ENCODE results near the gene DPYSL4. TPM values are rescaled to one million over a fixed set of nuclear protein-coding genes. Genes with fewer than 3 reads are reported as not detected.

The DPYSL4 gene
- 4.9 and 7.2 TPM in 2 replicates for total RNA-seq (ENCODE audit: low replicate concordance)

DNA sequence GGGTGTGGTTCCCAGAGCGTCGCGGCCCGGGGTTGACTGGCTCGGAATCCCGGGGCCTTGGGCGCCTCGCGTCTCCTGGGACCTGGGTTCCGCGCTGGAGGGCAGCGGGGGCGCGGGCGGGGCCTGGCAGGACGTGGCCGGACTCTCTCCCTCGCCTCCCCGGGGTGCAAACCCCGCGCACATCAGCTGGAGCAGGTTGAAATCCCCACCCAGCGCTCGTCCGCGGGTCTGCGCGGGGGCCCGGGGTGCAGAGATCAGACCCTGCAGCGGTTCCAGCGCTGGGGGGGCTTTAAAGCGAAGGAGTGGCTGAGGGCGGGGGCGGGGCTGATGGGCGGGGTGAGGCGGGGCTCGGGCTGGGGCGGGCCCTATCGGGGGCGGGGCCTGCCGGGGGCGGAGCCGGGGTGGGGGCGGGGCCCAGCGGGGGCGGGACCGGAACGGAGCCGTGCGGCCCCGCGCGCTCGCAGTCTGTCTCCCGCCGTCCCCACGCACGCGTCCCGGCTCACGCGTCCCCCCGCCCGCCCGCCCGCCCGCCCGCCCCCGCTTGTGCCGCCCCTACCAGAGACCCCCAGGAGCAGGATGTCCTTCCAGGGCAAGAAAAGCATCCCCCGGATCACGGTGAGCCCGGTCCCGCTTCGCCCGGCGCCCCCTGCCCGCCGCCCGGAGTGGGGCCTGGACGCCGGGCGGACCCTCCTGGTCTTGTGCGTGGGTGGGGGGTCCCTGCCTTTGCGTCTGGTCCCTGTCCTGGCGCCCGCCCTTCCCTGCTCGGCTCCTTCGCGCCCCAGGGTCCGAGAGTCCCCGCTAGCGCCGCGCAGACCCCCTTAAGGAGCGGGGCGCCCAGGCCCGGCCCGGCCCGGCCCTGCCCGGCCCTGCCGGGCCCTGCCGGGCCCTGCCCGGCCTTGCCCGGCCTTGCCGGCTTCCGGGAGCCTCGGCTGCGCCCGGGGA is at the start of gene DPYSL4:
Gene DPYSL4, plus strand, starts transcription at position 461 of the 942 bp plus-strand sequence. Its CDS starts 116 bp downstream, at position 577.

Other genes starting within 250 kb of the DPYSL4 start
- gene BNIP3, start 205.0 kb upstream of the DPYSL4 start, total RNA-seq (ENCODE audit: low replicate concordance), result 51.7 and 87.6 TPM in 2 replicates
- 0.08 and 0.35 TPM in 2 replicates for gene JAKMIP3, start 121.0 kb upstream of the DPYSL4 start, total RNA-seq (ENCODE audit: low replicate concordance)
- 9.4 and 25.0 TPM in 2 replicates for gene STK32C, start 121.0 kb downstream of the DPYSL4 start, total RNA-seq (ENCODE audit: low replicate concordance)
- gene LRRC27, start 145.2 kb downstream of the DPYSL4 start, total RNA-seq (ENCODE audit: low replicate concordance), result 8.2 and 9.2 TPM in 2 replicates
- gene PWWP2B, start 210.3 kb downstream of the DPYSL4 start, total RNA-seq (ENCODE audit: low replicate concordance), result 6.3 and 7.0 TPM in 2 replicates